HT1080 (cell line): ENCODE results near the gene VIPR2. TPM values are rescaled to one million over a fixed set of nuclear protein-coding genes. Genes with fewer than 3 reads are reported as not detected.

Source experiments
- DNase-seq: peaks from one replicate; pipeline ENCODE4 v3.0.0-alpha.2; 2015; ENCODE audit warnings: low read depth
- total RNA-seq: library from RNA; depleted of rRNA; stranded (reverse); fragments of >200 nt; shearing (Covaris generic); gene quantifications from 2 replicates; pipeline ENCODE4 v1.2.3, GENCODE V29; 2014

VIPR2 gene
- total RNA-seq, 1 experiment from 2014 or later = not detected

GRCh38 chr7:159158125-159158887 is 13.6 kb upstream of the VIPR2 start:
- no peak for DNase-seq

DNA sequence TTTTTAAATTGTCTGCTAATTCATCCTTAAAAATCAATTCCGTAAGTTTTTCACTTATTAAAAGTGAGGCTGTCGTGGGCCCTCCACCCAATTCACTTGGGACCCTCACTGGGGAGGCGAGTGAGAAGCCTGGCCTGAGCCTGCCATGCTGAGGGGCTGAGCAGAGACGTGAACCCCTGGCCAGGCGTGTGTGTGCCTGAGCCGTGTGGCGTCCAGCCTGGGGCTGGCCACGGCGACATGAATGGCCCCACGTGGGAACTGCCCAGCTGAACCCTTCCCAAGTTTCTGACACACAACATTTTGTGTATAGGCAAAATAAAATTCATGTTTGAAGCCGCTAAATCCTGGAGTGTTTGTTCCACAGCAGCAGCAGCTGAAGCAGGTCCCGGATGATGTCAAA is 13.0 kb upstream of the VIPR2 start:
- DNase-seq = no peak

DNA sequence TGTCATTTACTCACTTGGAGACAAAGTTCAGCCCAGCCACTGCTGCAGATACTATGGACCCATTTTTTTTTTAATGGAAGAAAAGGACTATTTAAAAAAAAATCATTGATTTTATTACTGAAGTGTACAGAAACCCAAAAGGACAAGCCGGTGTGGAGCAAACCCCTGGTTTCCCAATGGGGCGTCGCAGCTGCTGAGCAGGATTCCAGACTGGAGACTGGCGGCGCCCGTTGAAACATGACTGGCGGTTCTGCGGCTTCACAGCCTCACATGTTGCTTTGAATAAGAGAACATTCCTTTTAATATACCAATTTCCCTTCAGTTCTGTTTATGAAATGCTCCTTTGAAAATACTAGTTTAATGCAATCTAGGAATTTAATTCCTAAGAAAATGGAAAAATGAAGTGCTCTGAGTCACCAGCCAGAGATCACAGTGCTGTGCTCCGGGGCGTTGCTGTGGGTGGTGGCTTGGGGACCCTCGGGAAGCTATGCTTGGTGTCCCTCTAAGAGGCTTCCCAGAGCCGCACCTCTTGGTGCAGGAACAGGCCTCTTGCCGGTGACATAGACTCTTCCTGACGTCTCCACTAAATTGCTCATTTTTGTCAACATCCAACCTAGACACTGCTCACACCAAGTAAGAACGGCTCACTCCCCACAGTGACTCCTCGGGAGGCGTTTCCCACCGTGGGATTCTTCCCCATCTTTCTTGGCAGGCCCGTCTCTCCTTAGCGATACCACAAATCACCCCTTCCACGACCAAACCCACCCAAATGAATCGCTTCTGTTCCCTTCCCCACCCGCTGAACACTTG is 12.0 kb upstream of the VIPR2 start:
- DNase-seq = no peak

DNA sequence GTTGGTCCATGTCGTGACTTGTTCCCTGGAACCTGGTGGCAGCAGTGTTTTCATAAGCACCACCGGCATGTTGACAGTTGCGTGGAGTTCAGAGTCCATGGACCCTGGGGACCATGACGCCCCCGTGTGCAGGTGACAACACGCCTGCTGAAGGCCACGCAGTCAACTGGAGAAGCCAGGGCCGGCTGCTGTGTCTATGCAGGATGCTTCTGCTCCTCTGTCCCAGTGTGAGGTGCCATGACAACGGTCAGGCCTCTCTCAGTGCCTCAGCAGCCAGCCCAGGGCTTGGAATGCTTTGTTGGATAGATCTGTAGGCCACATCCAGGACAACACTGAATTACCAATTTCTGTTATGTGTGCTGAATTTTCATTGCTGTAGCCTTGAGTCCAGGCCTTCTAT is 10.7 kb upstream of the VIPR2 start:
- no peak for DNase-seq

GRCh38 chr7:159154243-159154642 is 9.6 kb upstream of the VIPR2 start:
- DNase-seq = no peak

- DNase-seq = no peak
Measured at GRCh38 chr7:159153511-159153910, 8.8 kb upstream of the VIPR2 start.

GRCh38 chr7:159152816-159153215 is 8.1 kb upstream of the VIPR2 start:
- DNase-seq = no peak

DNA sequence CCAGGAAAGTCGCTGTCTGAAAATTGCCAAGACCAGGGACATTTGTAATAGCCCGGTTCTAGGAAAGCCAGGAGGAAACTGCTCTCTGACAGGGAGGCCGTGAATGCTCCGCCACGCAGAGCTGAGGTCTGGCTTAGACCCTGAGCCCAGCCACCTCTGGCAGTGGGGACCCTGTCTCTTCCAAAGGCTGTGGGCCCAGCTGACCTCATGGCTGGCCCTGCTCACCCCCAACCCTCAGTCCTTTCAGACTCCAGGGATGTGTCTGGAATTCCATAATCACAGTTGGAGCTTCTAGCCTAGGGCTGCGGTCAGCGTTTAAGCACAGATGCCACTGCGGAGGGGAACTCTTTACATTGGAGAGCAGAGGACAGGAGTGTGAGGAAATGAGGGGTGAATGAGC is 6.6 kb upstream of the VIPR2 start:
- no peak for DNase-seq

DNA sequence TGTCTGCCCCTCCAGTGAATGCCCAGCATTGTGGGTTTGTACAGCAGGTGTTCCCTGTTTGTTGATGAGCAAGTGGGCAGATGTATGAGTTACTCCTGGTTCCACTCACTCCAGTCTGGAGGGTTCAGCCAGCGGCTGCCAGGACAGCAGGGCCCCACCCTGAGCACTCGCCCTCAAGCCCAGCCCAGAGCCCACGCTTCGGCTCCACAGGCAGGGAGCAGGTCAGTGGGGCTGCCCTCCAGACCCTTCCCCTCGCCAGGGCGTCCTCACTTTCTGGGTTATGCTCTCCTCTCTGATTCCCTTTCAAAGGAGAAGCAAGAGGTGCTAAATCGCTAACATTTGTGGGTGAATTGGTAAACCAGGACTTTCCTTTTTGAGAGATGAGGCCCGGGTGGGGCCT is 4.8 kb upstream of the VIPR2 start:
- DNase-seq = no peak

DNA sequence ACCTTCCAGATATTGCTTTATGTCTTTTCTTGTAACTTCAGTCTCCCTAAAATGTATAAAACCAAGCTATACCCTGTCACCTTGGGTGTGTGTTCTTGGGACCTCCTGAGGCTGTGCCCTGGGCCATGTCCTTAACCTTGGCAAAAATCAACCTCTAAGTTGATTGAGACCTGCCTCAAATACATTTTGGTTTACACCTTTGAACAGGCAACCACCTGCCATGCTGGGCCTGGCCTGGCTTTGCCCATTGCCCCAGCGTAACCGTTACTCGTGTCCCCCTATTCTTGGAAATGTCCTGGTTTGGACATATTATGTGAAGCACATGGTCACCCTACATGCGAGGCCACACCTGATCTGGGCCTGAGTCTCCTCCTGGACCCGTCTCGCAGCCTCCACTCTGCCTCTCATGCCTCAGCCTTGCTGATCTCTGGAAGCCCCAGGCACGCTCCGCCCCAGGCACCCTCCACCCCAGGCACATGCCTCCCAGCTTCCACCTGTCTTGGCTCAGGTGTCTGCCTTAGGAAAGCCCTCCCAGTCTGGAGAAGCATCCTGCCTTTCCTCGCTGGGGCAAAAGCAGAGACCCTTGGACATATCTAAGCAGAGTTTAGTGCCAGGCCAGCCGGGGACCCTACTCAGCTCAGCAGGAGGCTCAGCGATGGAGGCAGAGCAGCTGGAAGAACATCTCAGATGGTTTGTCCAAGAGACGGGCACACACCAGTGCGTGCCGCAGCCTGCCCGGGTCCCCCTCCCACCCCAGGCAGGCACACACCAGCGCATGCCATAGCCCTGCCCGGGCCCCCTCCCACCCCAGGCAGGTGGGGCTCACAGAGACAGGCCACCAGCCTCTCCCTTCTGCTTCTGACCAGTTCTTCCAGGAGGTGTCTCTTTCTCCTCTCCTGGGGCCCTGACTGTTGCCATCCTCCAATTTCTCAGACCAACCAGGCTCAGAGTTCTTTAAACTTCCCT is 4.0 kb upstream of the VIPR2 start:
- no peak for DNase-seq

DNA sequence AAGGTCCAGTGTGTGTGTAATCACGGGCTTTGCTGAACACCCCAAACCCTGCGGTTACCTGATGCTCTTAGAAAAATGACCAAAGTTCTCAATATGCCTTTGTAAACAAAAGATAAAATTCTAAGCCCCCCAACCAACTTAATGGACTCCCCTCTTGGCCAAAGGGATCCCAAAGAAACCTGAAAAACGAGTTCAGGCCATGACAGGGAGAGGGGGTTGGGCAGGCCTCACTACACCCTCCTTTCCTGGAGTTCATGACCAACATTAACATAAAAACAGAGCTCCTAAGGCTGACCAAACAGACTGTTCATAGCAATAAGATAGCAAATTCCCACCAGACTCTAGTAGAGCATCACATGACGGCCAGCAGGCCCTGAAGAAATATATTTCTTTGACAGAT is 3.0 kb upstream of the VIPR2 start:
- no peak for DNase-seq

GRCh38 chr7:159147246-159147645 is 2.6 kb upstream of the VIPR2 start:
- no peak for DNase-seq

DNA sequence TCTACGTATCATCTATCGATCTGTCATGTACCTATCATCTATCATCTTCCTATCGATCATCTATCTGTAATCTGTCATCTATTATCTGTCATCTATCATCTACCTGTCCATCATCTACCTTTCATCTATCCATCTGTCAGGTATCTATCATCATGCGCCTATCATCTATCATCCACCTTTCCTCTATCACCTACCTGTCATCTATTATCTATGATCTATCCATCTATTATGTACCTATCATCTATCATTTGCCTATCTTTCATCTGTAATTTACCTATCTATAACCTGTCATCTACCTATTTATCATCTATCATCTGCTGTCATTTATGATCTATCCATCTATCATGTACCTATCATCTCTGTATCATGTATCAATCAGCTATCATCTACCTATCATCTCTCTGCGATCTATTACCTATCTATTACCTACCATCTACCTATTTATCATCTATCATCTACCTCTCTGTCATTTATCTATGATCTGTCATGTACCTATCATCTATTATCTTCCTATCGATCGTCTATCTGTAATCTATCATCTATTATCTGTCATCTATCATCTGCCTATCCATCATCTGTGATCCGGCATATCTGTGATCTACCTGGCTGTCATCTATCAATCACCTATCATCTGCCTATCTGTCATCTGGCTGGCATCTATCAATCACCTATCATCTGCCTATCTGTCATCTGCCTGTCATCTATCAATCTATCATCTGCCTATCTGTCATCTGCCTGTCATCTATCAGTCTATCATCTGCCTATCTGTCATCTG is 1.6 kb upstream of the VIPR2 start:
- DNase-seq = no peak

DNA sequence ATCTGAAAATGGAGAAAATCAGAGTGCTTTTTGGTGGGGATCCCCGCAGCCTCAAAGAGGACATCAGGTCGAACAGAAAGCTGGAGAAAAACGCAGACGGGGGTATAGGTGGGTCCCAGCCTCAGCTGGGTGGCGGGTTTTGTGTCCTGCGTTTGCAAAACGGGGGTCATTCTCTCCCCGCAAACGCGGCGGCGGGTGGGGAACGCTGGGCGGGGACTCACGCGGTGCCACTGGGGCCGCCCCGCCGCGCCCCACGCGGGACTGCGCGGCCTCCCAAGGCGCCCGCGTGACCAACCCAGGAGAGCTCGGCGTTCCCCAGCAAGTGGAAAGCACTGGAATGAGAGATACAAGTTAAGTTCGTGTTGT is 806 bp upstream of the VIPR2 start:
- DNase-seq = no peak

GRCh38 chr7:159143780-159144757 is 598 bp downstream of the VIPR2 start:
- no peak for DNase-seq

DNA sequence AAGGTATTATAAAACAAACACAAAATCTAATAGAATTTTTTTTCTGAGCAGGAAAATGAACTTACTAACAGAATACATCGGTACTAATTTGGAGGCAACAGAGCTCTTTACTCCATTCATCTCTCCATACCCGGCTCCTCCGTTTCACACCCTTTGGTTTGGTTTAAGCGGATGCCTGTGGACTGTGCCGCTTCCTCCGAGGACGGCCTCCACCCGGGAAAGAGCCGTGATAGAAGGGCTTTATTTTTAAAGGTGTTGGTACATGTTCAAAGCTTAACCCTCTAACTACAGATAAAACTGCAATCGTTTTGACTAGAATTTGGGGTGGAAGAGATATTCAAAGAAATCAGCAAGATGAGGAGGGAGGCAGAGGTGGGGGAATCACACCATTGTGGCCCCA is 1.9 kb downstream of the VIPR2 start:
- no peak for DNase-seq

DNA sequence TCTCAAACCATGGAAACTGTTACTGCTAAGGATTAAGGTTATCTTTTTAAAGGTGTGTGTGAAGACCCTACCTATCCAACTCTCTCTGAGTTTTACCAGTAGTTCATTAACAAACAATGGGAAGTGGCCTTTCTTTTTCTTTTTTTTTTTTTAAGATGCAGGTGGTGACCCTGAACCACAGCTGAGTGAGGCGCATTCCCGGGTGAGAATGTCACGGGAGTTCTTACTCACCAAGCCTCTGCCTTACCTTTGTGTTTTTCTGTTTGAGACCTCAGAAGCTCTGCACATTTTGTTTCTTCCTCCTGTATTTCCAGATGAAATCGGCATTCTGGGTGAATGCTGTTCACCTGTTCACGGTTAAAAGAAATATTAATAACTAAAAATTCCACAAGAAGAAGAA is 2.5 kb downstream of the VIPR2 start:
- no peak for DNase-seq

GRCh38 chr7:159141660-159142059 is 3.0 kb downstream of the VIPR2 start:
- DNase-seq = no peak

GRCh38 chr7:159141167-159141566 is 3.5 kb downstream of the VIPR2 start:
- DNase-seq = no peak
